H9 (cell line): ENCODE data around the gene WDR77. TPM values are rescaled to one million over a fixed set of nuclear protein-coding genes. Genes with fewer than 3 reads are reported as not detected.

Source experiments
- DNase-seq: peaks from one replicate; pipeline ENCODE4 v3.0.0-alpha.2; 2017
- H2AFZ ChIP-seq: one replicate; pipeline ENCODE4 v1.6.1; 2013; ENCODE audit warnings: mild to moderate bottlenecking, low read length, control low read depth, moderate library complexity
- H2AK5ac ChIP-seq: 2 replicates; pipeline ENCODE4 v1.6.1; 2013; ENCODE audit warnings: low read length, control low read depth, mixed read lengths; ENCODE audit not compliant: insufficient read length
- H2BK120ac ChIP-seq: one replicate; pipeline ENCODE4 v1.6.1; 2013; ENCODE audit warnings: low read depth, mild to moderate bottlenecking, low read length, control low read depth, inconsistent platforms; ENCODE audit not compliant: poor library complexity, severe bottlenecking
- H2BK12ac ChIP-seq: 2 replicates; pipeline ENCODE4 v1.6.1; 2013; ENCODE audit warnings: low read length, control low read depth, mixed read lengths, low read depth; ENCODE audit not compliant: insufficient read length
- H2BK15ac ChIP-seq: 2 replicates; pipeline ENCODE4 v1.6.1; 2013; ENCODE audit warnings: low read depth, low read length, control low read depth
- H2BK20ac ChIP-seq: one replicate; pipeline ENCODE4 v1.6.1; 2013; ENCODE audit warnings: low read depth, mild to moderate bottlenecking, low read length, control low read depth, inconsistent platforms; ENCODE audit not compliant: poor library complexity, severe bottlenecking
- H2BK5ac ChIP-seq: 2 replicates; pipeline ENCODE4 v1.6.1; 2013; ENCODE audit warnings: low read length, control low read depth, mixed read lengths; ENCODE audit not compliant: insufficient read length
- H3K14ac ChIP-seq: 2 replicates; pipeline ENCODE4 v1.6.1; 2013; ENCODE audit warnings: low read length, control low read depth; ENCODE audit not compliant: insufficient read depth
- H3K18ac ChIP-seq: 2 replicates; pipeline ENCODE4 v1.6.1; 2013; ENCODE audit warnings: low read depth, mild to moderate bottlenecking, mixed read lengths, low read length, control low read depth; ENCODE audit not compliant: insufficient read length
- H3K23ac ChIP-seq: 2 replicates; pipeline ENCODE4 v1.6.1; 2013; ENCODE audit warnings: low read length, control low read depth, mixed read lengths, low read depth; ENCODE audit not compliant: insufficient read length
- H3K23me2 ChIP-seq: 2 replicates; pipeline ENCODE4 v1.6.1; 2013; ENCODE audit warnings: low read depth, mild to moderate bottlenecking, mixed read lengths, low read length, control low read depth; ENCODE audit not compliant: insufficient read length, poor library complexity, severe bottlenecking
- H3K27ac ChIP-seq: 2 replicates; pipeline ENCODE4 v1.5.1; 2013; ENCODE audit warnings: low read length, control low read depth, mixed read lengths, low read depth; ENCODE audit not compliant: insufficient read length
- H3K27me3 ChIP-seq: 2 replicates; pipeline ENCODE4 v1.6.1; 2013; ENCODE audit warnings: low read length, control low read depth, inconsistent platforms; ENCODE audit not compliant: insufficient read depth
- H3K4ac ChIP-seq: 2 replicates; pipeline ENCODE4 v1.6.1; 2013; ENCODE audit warnings: low read depth, mild to moderate bottlenecking, control low read depth, inconsistent platforms, low read length, moderate library complexity
- H3K4me1 ChIP-seq: 2 replicates; pipeline ENCODE4 v1.6.1; 2013; ENCODE audit warnings: low read length, control low read depth, inconsistent platforms; ENCODE audit not compliant: insufficient read depth
- H3K4me2 ChIP-seq: 2 replicates; pipeline ENCODE4 v1.6.1; 2013; ENCODE audit warnings: low read length, control low read depth, mixed read lengths; ENCODE audit not compliant: insufficient read length, insufficient read depth
- H3K56ac ChIP-seq: 2 replicates; pipeline ENCODE4 v1.6.1; 2013; ENCODE audit warnings: low read depth, mild to moderate bottlenecking, mixed read lengths, low read length, control low read depth; ENCODE audit not compliant: insufficient read length
- H3K79me1 ChIP-seq: 2 replicates; pipeline ENCODE4 v1.6.1; 2013; ENCODE audit warnings: low read depth, mild to moderate bottlenecking, moderate library complexity, low read length, control low read depth, inconsistent platforms; ENCODE audit not compliant: insufficient read depth, poor library complexity, severe bottlenecking
- H3K79me2 ChIP-seq: 2 replicates; pipeline ENCODE4 v1.6.1; 2013; ENCODE audit warnings: low read length, control low read depth, inconsistent platforms; ENCODE audit not compliant: insufficient read depth
- H3K9ac ChIP-seq: 2 replicates; pipeline ENCODE4 v1.6.1; 2013; ENCODE audit warnings: low read length, control low read depth, mixed read lengths; ENCODE audit not compliant: insufficient read length; ENCODE audit errors: extremely low read depth
- H3K9me3 ChIP-seq: one replicate; pipeline ENCODE4 v1.6.1; 2013; ENCODE audit warnings: low read depth, low read length, inconsistent platforms; ENCODE audit not compliant: control insufficient read depth
- H3T11ph ChIP-seq: one replicate; pipeline ENCODE4 v1.6.1; 2013; ENCODE audit warnings: mild to moderate bottlenecking, low read length, control low read depth, inconsistent platforms
- H4K20me1 ChIP-seq: one replicate; pipeline ENCODE4 v1.6.1; 2013; ENCODE audit not compliant: control insufficient read depth, insufficient read length, insufficient read depth
- H4K5ac ChIP-seq: 2 replicates; pipeline ENCODE4 v1.6.1; 2013; ENCODE audit warnings: low read depth, mild to moderate bottlenecking, mixed read lengths, low read length, control low read depth; ENCODE audit not compliant: insufficient read length
- H4K8ac ChIP-seq: replicated peaks from 2 replicates; pipeline ENCODE4 v1.6.1; 2013; ENCODE audit warnings: low read length, control low read depth, mixed read lengths, low read depth; ENCODE audit not compliant: insufficient read length
- H4K91ac ChIP-seq: 2 replicates; pipeline ENCODE4 v1.6.1; 2013; ENCODE audit warnings: low read depth, mild to moderate bottlenecking, moderate library complexity, mixed read lengths, low read length, control low read depth; ENCODE audit not compliant: insufficient read length
- H3K27ac Mint-ChIP-seq, 3 experiments: 2 replicates in 2 of 3; 3 replicates in 1 of 3; pipeline ENCODE4 v1.8.0; 2020 to 2021; ENCODE audit warnings: mixed read lengths in 3 of 3, mild to moderate bottlenecking in 1 of 3, moderate library complexity in 1 of 3
- H3K27me3 Mint-ChIP-seq: 2 replicates; pipeline ENCODE4 v1.8.0; 2021; ENCODE audit warnings: low read depth, mild to moderate bottlenecking, moderate library complexity, mixed read lengths
- H3K36me3 Mint-ChIP-seq, 3 experiments: 2 replicates in 2 of 3; 3 replicates in 1 of 3; pipeline ENCODE4 v1.8.0; 2020 to 2021; ENCODE audit warnings: low read depth in 3 of 3, mixed read lengths in 3 of 3; ENCODE audit not compliant: insufficient read depth in 1 of 3
- H3K4me1 Mint-ChIP-seq, 2 experiments: 2 replicates each; pipeline ENCODE4 v1.8.0; 2020; ENCODE audit warnings: mixed read lengths in 2 of 2
- H3K4me3 Mint-ChIP-seq, 2 experiments: 2 replicates in 1 of 2; 3 replicates in 1 of 2; pipeline ENCODE4 v1.8.0; 2020 to 2021; ENCODE audit warnings: mild to moderate bottlenecking in 2 of 2, mixed read lengths in 2 of 2, moderate library complexity in 1 of 2
- H3K9me3 Mint-ChIP-seq, 2 experiments: 2 replicates in 1 of 2; 3 replicates in 1 of 2; pipeline ENCODE4 v1.8.0; 2020; ENCODE audit warnings: mild to moderate bottlenecking in 2 of 2, mixed read lengths in 2 of 2, moderate library complexity in 1 of 2
- CTCF ChIP-seq: fragments of 200-600 bp; sonication (generic); conservative IDR thresholded peaks from 3 replicates; pipeline ENCODE4 v1.8.0; 2021; ENCODE audit warnings: antibody characterized with exemption, mild to moderate bottlenecking
- WGBS: extraction: QIAGEN DNeasy Blood & Tissue Kit; methylation state at CpG from one replicate; pipeline ENCODE4 v1.1.7; 2013; ENCODE audit warnings: missing lambda C conversion rate, low lambda C conversion rate, mixed read lengths; ENCODE audit not compliant: insufficient read length; ENCODE audit errors: extremely low coverage; 5-methylcytosine and 5-hydroxymethylcytosine counted together
- total RNA-seq: library from RNA; stranded (reverse); gene quantifications from 2 replicates; pipeline ENCODE4 v1.2.1, GENCODE V29; 2021

WDR77 gene
- total RNA-seq, 1 experiment from 2014 or later = 70.9 TPM

- Mint-ChIP-seq H3K27ac (no peak overlapping the region), H3K4me1 (no peaks in the 10 kb centered on the region), H3K27me3 (no peaks in the 10 kb centered on the region), H3K9me3 (no peaks in the 10 kb centered on the region), H3K36me3 (no peaks in the 10 kb centered on the region), H3K4me3 (no peak overlapping the region)
- Histone ChIP-seq H4K5ac (no peak overlapping the region), H3K4me2 (no peak overlapping the region), H2BK20ac (no peak overlapping the region), H3K79me2 (no peaks in the 10 kb centered on the region), H2AFZ (no peak overlapping the region), H3K18ac (no peak overlapping the region), H4K8ac (no peak overlapping the region), H3K14ac (no peak overlapping the region), H3K27ac (no peak overlapping the region), H2BK5ac (no peak overlapping the region), H3K27me3 (no peaks in the 10 kb centered on the region), H3K4ac (no peak overlapping the region), H3K9me3 (no peaks in the 10 kb centered on the region), H3T11ph (no peak overlapping the region), H2BK12ac (no peak overlapping the region), H3K79me1 (no peaks in the 10 kb centered on the region), H3K56ac (no peak overlapping the region), H3K23ac (no peak overlapping the region), H2AK5ac (no peak overlapping the region), H3K9ac (no peak overlapping the region), H4K20me1 (no peaks in the 10 kb centered on the region), H2BK120ac (no peak overlapping the region), H4K91ac (no peak overlapping the region), H3K4me1 (no peaks in the 10 kb centered on the region), H3K23me2 (no peaks in the 10 kb centered on the region), H2BK15ac (no peak overlapping the region)
- no CpG with 5 or more reads among the region's 2 CpGs for WGBS
- TF ChIP-seq CTCF = no peak
- DNase-seq = no peak
Measured at GRCh38 chr1:111483876-111484275, 34.8 kb upstream of the WDR77 start.
